ENCODE measurements around the gene FOXA1. TPM values are rescaled to one million over a fixed set of nuclear protein-coding genes. Genes with fewer than 3 reads are reported as not detected.
A peak's percentile ranks its signal among the peaks of the same experiment; 100 is the strongest.

FOXA1 gene
- total RNA-seq, 4 donors from 2014 or later, result 27.7 to 34.4 (median 29.1) TPM

DNA sequence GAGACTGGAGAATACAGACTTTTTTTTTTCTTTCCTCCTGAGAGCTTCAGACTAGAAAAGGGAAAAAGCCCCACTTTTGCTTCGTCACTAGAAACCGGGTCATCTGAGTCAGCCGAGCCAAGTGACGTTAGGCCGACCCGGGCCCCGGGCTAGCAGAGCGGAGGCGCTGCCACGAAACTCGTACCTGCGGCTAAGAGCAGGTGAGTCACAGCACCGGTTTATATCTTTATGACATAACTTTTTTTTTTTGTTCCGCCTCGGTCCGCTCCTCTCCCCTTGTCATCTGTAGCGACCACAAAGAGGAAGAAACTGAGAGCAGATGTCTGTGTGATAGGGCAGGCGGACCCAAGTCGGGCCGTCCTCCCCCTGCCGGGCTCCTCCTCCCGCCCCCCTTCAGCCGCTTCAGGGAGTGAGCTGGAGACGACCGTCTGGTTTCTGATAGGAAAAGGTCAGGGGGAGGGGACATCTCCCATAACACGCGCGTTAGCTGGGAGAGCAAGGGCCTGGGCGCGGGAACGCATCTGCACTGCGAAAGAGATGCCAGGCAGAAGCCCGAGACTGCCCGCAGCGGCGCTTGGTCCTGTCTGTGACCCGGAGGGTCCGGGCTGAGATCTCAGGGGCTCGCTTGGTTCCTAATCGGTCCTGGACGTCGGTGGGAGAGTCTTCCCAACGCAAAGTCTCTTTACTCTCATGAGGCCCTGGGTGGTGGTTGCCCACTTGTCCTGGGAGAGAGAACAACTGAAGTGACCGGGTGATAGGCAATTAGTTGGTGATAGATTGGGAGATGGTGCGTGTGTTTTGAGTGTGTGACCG is 966 bp upstream of the FOXA1 start:
- Histone ChIP-seq H3K9me3 (no peaks in the 10 kb centered on the region), H3K4me3 (peak overlapping the region; percentile 58 to 72 (median 62)), H3K4me1 (peaks cover 23 to 86% (median 32%) of the 10 kb centered on the region in 3 donors), H3K27ac (peak overlapping the region; percentile 89 to 95 (median 92)), H3K36me3 (no peaks in the 10 kb centered on the region), H3K27me3 (peaks cover 0 to 99% (median 29%) of the 10 kb centered on the region in 4 donors)
- intact Hi-C loops (cut with DNase I), result no loop called here
- no peak for TF ChIP-seq CTCF (IDR thresholded peaks at IDR 0.05)
- peak in 1 of 4 donors; percentile 37 for TF ChIP-seq POLR2A (IDR thresholded peaks at IDR 0.05)
- no peak for DNase-seq
- WGBS, 2 donors, result 1 to 7% methylated on average over 31 to 33 of the region's 46 CpGs

DNA sequence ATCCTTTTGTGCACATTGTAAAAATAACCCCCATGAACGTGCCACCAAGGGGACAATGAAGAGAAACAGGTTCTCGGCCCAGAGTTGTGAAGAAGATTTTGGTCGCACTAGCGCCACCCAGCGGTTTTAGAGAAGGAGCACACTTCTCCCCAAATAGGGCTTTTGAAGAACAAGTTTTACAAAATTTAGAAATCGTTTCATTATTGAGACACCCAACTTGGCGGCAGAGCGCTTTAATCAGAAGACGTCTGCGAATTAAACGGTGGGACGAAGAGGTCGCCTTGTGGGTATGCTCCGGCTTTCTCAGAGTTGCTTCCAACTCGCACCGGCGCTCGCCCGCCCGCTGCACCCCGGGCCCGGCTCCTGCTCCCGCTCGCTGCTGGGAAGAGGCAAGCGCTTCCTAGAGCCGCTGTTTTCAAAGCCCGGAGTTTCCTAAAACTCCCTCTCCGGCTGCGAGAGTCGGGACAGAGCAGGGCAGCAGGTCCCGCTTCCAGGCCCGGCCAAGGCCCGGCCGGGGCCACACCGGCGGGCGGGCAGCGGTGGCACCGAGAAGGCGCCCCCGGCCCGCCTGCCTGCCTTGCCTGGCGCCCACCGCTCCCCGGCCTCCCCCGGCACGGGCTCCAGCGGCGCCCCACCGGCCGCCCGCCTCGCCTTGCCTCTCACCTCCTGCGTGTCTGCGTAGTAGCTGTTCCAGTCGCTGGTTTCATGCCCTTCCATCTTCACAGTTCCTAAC is 645 bp downstream of the FOXA1 start:
- no peaks in the 10 kb centered on the region for H3K36me3 ChIP-seq
- TF ChIP-seq POLR2A (IDR thresholded peaks at IDR 0.05), result peak in 1 of 4 donors; percentile 8
- peak; percentile 35 to 91 (median 78) for TF ChIP-seq CTCF (IDR thresholded peaks at IDR 0.05)
- H3K4me3 ChIP-seq, result peak overlapping the region; percentile 58 to 72 (median 62)
- 1 to 11% methylated on average over 14 to 24 of the region's 56 CpGs for WGBS, 2 donors
- no peak for DNase-seq
- no peaks in the 10 kb centered on the region for H3K9me3 ChIP-seq
- peaks cover 0 to 99% (median 27%) of the 10 kb centered on the region in 4 donors for H3K27me3 ChIP-seq
- H3K4me1 ChIP-seq, result peaks cover 16 to 70% (median 27%) of the 10 kb centered on the region in 3 donors
- intact Hi-C loops (cut with DNase I), result loop anchor here (5.0 kb wide), 1 partner anchor 347 kb away; no protein-coding TSS in a partner anchor
- H3K27ac ChIP-seq, result peak overlapping the region; percentile 89 to 95 (median 92)

GRCh38 chr14:37593511-37594237 is 1.4 kb downstream of the FOXA1 start:
- TF ChIP-seq CTCF (IDR thresholded peaks at IDR 0.05) (no peak), POLR2A (IDR thresholded peaks at IDR 0.05) (no peak)
- peaks cover 16 to 63% (median 20%) of the 10 kb centered on the region in 3 donors for H3K4me1 ChIP-seq
- intact Hi-C loops (cut with DNase I), result loop anchor here (5.0 kb wide), 1 partner anchor 346 kb away; no protein-coding TSS in a partner anchor
- WGBS, 2 donors, result 10 to 13% methylated on average over 14 of the region's 14 CpGs
- peak overlapping the region; percentile 31 to 95 (median 90) for H3K27ac ChIP-seq
- peak overlapping the region; percentile 58 to 72 (median 62) for H3K4me3 ChIP-seq
- no peaks in the 10 kb centered on the region for H3K36me3 ChIP-seq
- no peak for DNase-seq
- no peaks in the 10 kb centered on the region for H3K9me3 ChIP-seq
- peaks cover 0 to 99% (median 25%) of the 10 kb centered on the region in 4 donors for H3K27me3 ChIP-seq

GRCh38 chr14:37592482-37593408 is 2.3 kb downstream of the FOXA1 start:
- DNase-seq, result no peak
- intact Hi-C loops (cut with DNase I), result loop anchor here (5.0 kb wide), 1 partner anchor 345 kb away; no protein-coding TSS in a partner anchor
- peak overlapping the region; percentile 79 to 95 (median 90) for H3K27ac ChIP-seq
- H3K4me1 ChIP-seq, result peaks cover 8 to 63% (median 15%) of the 10 kb centered on the region in 3 donors
- H3K36me3 ChIP-seq, result no peaks in the 10 kb centered on the region
- H3K27me3 ChIP-seq, result peaks cover 0 to 99% (median 20%) of the 10 kb centered on the region in 4 donors
- WGBS, 2 donors, result 2 to 8% methylated on average over 8 to 22 of the region's 42 CpGs
- peak overlapping the region; percentile 58 to 72 (median 62) for H3K4me3 ChIP-seq
- H3K9me3 ChIP-seq, result no peaks in the 10 kb centered on the region
- TF ChIP-seq POLR2A (IDR thresholded peaks at IDR 0.05) (no peak), CTCF (IDR thresholded peaks at IDR 0.05) (no peak)
